Panc1 (cell line): ENCODE data around the gene NECTIN1.

Experiments
- POLR2AphosphoS5 ChIP-seq: IDR thresholded peaks from 2 replicates; pipeline ENCODE4 v1.6.1; 2012; ENCODE audit warnings: mild to moderate bottlenecking, low read depth, low read length, moderate library complexity
- TF ChIP-seq, protein P1 (sequence below): fragments of 450-650 bp; IDR thresholded peaks from 2 replicates; pipeline ENCODE4 v1.5.1; 2017; ENCODE audit warnings: mild to moderate bottlenecking
- TF ChIP-seq, protein P2 (sequence below), 2 experiments: IDR thresholded peaks; 2 replicates each; pipeline ENCODE4 v1.6.1; 2011 to 2012; ENCODE audit warnings: low read depth in 2 of 2, control low read depth in 1 of 2, low read length in 1 of 2, mild to moderate bottlenecking in 1 of 2, moderate library complexity in 1 of 2; ENCODE audit not compliant: insufficient read depth in 1 of 2

DNA sequence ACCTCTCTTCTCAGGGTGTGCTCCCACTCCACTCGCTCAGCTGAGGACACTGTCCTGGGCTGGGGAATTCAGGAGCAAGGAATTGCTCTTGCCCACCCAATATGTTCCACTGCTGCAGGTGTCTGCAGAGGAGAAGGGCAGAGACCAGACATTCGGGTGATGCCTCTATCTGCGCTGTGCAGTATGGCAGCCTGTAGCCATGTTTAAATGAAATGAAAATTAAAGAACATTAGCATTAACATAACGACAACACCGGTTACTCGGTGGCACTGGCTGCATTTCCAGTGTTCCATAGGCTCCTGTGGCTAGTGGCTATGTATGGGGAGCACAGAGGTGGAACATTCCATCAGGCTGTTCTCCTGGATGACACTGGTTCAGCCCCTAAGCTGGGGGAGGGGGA lies 104.4 kb downstream of the NECTIN1 start:
- TF ChIP-seq, protein P1, sequence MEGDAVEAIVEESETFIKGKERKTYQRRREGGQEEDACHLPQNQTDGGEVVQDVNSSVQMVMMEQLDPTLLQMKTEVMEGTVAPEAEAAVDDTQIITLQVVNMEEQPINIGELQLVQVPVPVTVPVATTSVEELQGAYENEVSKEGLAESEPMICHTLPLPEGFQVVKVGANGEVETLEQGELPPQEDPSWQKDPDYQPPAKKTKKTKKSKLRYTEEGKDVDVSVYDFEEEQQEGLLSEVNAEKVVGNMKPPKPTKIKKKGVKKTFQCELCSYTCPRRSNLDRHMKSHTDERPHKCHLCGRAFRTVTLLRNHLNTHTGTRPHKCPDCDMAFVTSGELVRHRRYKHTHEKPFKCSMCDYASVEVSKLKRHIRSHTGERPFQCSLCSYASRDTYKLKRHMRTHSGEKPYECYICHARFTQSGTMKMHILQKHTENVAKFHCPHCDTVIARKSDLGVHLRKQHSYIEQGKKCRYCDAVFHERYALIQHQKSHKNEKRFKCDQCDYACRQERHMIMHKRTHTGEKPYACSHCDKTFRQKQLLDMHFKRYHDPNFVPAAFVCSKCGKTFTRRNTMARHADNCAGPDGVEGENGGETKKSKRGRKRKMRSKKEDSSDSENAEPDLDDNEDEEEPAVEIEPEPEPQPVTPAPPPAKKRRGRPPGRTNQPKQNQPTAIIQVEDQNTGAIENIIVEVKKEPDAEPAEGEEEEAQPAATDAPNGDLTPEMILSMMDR = no peak
- no peak for TF ChIP-seq POLR2AphosphoS5
- TF ChIP-seq, protein P2, sequence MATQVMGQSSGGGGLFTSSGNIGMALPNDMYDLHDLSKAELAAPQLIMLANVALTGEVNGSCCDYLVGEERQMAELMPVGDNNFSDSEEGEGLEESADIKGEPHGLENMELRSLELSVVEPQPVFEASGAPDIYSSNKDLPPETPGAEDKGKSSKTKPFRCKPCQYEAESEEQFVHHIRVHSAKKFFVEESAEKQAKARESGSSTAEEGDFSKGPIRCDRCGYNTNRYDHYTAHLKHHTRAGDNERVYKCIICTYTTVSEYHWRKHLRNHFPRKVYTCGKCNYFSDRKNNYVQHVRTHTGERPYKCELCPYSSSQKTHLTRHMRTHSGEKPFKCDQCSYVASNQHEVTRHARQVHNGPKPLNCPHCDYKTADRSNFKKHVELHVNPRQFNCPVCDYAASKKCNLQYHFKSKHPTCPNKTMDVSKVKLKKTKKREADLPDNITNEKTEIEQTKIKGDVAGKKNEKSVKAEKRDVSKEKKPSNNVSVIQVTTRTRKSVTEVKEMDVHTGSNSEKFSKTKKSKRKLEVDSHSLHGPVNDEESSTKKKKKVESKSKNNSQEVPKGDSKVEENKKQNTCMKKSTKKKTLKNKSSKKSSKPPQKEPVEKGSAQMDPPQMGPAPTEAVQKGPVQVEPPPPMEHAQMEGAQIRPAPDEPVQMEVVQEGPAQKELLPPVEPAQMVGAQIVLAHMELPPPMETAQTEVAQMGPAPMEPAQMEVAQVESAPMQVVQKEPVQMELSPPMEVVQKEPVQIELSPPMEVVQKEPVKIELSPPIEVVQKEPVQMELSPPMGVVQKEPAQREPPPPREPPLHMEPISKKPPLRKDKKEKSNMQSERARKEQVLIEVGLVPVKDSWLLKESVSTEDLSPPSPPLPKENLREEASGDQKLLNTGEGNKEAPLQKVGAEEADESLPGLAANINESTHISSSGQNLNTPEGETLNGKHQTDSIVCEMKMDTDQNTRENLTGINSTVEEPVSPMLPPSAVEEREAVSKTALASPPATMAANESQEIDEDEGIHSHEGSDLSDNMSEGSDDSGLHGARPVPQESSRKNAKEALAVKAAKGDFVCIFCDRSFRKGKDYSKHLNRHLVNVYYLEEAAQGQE (IDR thresholded peaks at IDR 0.05; ENCODE audit: insufficient read depth in 1 of 2, low read depth in 2 of 2, low read length in 1 of 2) = no peak
